ENCODE measurements around the gene SLC48A1. TPM values are rescaled to one million over a fixed set of nuclear protein-coding genes. Genes with fewer than 3 reads are reported as not detected.

Gene SLC48A1
- total and polyA plus RNA-seq, 2 donors (not counting 1 experiment from before 2014, with no cell fraction given): 9.0 to 18.7 TPM

- H3K27ac ChIP-seq (ENCODE audit: insufficient read depth, low read length): no peak overlapping the region
- no peaks in the 10 kb centered on the region for H4K20me1 ChIP-seq (ENCODE audit: control insufficient read depth, extremely low read depth, insufficient read depth, low read length)
- TF ChIP-seq EZH2 (IDR thresholded peaks at IDR 0.05; ENCODE audit: low read length, missing control alignments) (no peak), CTCF (conservative IDR thresholded peaks at IDR 0.05 in 1 of 2, IDR thresholded peaks at IDR 0.05 in 1 of 2; ENCODE audit: low read depth in 1 of 2, low read length in 2 of 2) (no peak)
These were observed 8.7 kb downstream of the SLC48A1 start for GRCh38 chr12:47781479-47782371.

GRCh38 chr12:47782372-47782770 lies 9.3 kb downstream of the SLC48A1 start:
- TF ChIP-seq CTCF (conservative IDR thresholded peaks at IDR 0.05 in 1 of 2, IDR thresholded peaks at IDR 0.05 in 1 of 2; ENCODE audit: low read depth in 1 of 2, low read length in 2 of 2): no peak
- no peak for TF ChIP-seq EZH2 (IDR thresholded peaks at IDR 0.05; ENCODE audit: low read length, missing control alignments)
- Histone ChIP-seq H3K79me2 (ENCODE audit: control insufficient read depth, insufficient read depth, low read length) (no peaks in the 10 kb centered on the region), H3K36me3 (ENCODE audit: control insufficient read depth, insufficient read depth, low read length) (peaks cover 32% of the 10 kb centered on the region), H3K4me3 (replicated peaks in 1 of 4; ENCODE audit: control extremely low read depth in 1 of 4, insufficient read depth in 1 of 4, low read depth in 3 of 4, low read length in 4 of 4) (no peak overlapping the region), H2AFZ (ENCODE audit: low read length) (no peak overlapping the region), H3K4me2 (ENCODE audit: extremely low read depth, insufficient read depth, low read length) (no peak overlapping the region), H3K4me1 (ENCODE audit: control insufficient read depth, extremely low read depth, insufficient read depth, low read length) (peaks cover under 1% of the 10 kb centered on the region), H3K9me3 (ENCODE audit: control insufficient read depth, insufficient read depth, low read depth, low read length) (no peaks in the 10 kb centered on the region), H3K27me3 (ENCODE audit: control insufficient read depth, insufficient read depth, low read length) (no peaks in the 10 kb centered on the region), H3K27ac (ENCODE audit: insufficient read depth, low read length) (no peak overlapping the region), H4K20me1 (ENCODE audit: control insufficient read depth, extremely low read depth, insufficient read depth, low read length) (no peaks in the 10 kb centered on the region), H3K9ac (ENCODE audit: insufficient read depth, low read length) (no peak overlapping the region)
- DNase-seq (ENCODE audit: low read depth in 2 of 2): no peak

More at GRCh38 chr12:47781479-47782371, 8.7 kb downstream of the SLC48A1 start:
- peaks cover 2% of the 10 kb centered on the region for H3K4me1 ChIP-seq (ENCODE audit: control insufficient read depth, extremely low read depth, insufficient read depth, low read length)
- H2AFZ ChIP-seq (ENCODE audit: low read length): no peak overlapping the region
- no peak for DNase-seq (ENCODE audit: low read depth in 2 of 2)
- H3K4me3 ChIP-seq (replicated peaks in 1 of 4; ENCODE audit: control extremely low read depth in 1 of 4, insufficient read depth in 1 of 4, low read depth in 3 of 4, low read length in 4 of 4): no peak overlapping the region
- H3K36me3 ChIP-seq (ENCODE audit: control insufficient read depth, insufficient read depth, low read length): peaks cover 27% of the 10 kb centered on the region
- H3K4me2 ChIP-seq (ENCODE audit: extremely low read depth, insufficient read depth, low read length): no peak overlapping the region
- H3K27me3 ChIP-seq (ENCODE audit: control insufficient read depth, insufficient read depth, low read length): no peaks in the 10 kb centered on the region
- no peak overlapping the region for H3K9ac ChIP-seq (ENCODE audit: insufficient read depth, low read length)
- H3K9me3 ChIP-seq (ENCODE audit: control insufficient read depth, insufficient read depth, low read depth, low read length): no peaks in the 10 kb centered on the region
- H3K79me2 ChIP-seq (ENCODE audit: control insufficient read depth, insufficient read depth, low read length): no peaks in the 10 kb centered on the region

- Histone ChIP-seq H3K9ac (ENCODE audit: insufficient read depth, low read length) (no peak overlapping the region), H3K79me2 (ENCODE audit: control insufficient read depth, insufficient read depth, low read length) (no peaks in the 10 kb centered on the region), H3K27me3 (ENCODE audit: control insufficient read depth, insufficient read depth, low read length) (no peaks in the 10 kb centered on the region), H3K4me2 (ENCODE audit: extremely low read depth, insufficient read depth, low read length) (no peak overlapping the region), H2AFZ (ENCODE audit: low read length) (no peak overlapping the region), H4K20me1 (ENCODE audit: control insufficient read depth, extremely low read depth, insufficient read depth, low read length) (no peaks in the 10 kb centered on the region), H3K4me1 (ENCODE audit: control insufficient read depth, extremely low read depth, insufficient read depth, low read length) (no peaks in the 10 kb centered on the region), H3K9me3 (ENCODE audit: control insufficient read depth, insufficient read depth, low read depth, low read length) (no peaks in the 10 kb centered on the region), H3K36me3 (ENCODE audit: control insufficient read depth, insufficient read depth, low read length) (peaks cover 39% of the 10 kb centered on the region), H3K4me3 (replicated peaks in 1 of 4; ENCODE audit: control extremely low read depth in 1 of 4, insufficient read depth in 1 of 4, low read depth in 3 of 4, low read length in 4 of 4) (no peak overlapping the region), H3K27ac (ENCODE audit: insufficient read depth, low read length) (no peak overlapping the region)
- TF ChIP-seq EZH2 (IDR thresholded peaks at IDR 0.05; ENCODE audit: low read length, missing control alignments) (no peak), CTCF (conservative IDR thresholded peaks at IDR 0.05 in 1 of 2, IDR thresholded peaks at IDR 0.05 in 1 of 2; ENCODE audit: low read depth in 1 of 2, low read length in 2 of 2) (no peak)
- no peak for DNase-seq (ENCODE audit: low read depth in 2 of 2)
These were observed 10.2 kb downstream of the SLC48A1 start for GRCh38 chr12:47783024-47783755.
